GM19240 (cell line): ENCODE results near the gene MSI2.

Experiments
- DNase-seq: peaks from one replicate; pipeline ENCODE4 v3.0.0; 2011; ENCODE audit warnings: low spot score; ENCODE audit not compliant: insufficient read length

Gene MSI2

DNA sequence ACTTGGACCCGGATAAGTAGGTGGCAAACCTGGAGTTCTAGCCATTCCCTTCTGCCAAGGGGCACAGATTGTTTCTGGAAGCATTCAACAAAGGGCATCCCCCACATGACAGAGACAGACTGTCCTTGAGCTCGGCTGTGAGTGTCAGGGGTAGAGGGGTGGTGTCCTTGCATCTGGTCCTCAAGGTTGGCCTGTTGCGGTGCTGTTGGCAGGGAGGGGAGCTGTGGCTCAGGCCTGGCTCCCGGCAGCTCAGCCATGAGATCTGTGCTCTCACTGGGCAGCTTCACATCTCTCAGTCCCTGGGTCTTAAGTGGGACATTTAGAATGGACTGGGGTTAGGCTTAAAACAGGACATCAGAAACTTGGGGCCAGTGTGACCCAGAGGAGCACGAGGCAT lies 468.4 kb downstream of the MSI2 start:
- DNase-seq, result no peak

DNA sequence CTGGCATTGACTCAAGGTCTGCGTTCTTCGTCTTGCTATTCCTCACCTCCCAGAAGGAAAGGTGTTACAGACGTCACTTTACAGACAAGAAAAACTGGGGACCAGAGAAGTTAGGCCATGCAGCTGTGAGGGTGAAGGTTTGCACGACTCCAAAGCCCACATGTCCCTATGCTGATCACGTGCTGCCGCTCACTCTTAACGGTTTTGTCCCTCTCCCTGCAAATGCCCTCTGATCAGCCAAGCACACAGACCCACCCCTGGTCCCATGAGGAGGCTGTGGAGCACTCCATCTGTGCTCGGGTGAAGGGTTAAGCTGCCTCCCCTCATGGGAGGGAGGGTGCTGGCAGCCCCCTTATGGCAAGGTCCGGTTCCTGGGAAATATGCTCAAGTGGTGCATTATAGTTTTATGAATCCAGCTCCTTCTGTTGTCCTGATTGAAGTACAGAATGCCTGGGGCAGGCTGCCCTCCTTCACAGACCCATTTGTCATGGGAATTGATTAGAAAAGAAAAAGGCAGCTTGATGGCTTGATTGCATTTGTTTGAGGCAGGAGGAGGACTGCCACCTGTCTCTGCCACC lies 470.0 kb downstream of the MSI2 start:
- DNase-seq, result no peak

DNA sequence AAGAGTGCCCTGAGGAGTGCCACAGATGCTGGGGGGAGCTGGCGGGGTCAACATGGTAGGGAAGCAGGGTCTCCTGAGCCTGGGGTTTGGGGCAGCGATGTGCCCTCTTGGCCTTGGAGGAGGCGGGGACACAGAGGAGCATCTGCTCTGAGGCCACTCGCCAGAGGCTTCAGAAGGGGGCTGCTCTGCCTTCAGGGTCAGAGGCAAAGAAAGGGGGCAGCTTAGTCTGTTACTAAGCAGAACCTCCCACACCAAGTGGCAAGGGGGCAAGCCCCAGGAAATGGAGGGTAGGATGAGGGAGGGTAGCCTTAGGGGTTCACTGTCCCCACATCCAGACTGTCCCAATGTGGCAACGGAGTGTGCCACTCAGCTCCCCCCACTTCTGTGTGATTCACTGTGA lies 470.5 kb downstream of the MSI2 start:
- DNase-seq, result no peak

DNA sequence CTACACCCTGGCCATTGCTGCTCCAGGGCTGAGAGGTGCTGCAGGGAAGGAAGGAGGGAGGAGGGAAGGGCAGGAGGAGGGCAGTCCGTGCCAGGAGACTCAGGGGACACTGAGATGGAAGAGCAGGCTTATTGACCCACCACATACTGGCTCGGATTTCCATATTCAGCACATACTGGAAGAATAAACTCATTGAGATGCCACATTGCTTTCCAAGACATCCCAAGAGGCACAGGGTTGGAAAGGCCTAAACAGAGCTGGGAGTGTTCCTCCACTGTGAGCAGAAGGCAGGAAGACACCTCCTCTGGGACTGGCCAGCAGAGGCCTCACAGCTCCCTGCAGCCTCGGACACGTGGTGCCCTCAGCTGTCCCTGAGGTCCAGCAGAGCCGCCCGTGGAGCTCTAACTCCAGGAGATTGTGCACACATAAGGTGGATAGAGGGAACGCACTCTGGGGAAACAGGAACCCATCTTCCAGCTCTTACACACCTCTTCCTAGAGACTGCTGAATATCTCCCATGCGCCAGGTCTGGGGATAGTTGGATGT lies 471.4 kb downstream of the MSI2 start:
- DNase-seq, result no peak

DNA sequence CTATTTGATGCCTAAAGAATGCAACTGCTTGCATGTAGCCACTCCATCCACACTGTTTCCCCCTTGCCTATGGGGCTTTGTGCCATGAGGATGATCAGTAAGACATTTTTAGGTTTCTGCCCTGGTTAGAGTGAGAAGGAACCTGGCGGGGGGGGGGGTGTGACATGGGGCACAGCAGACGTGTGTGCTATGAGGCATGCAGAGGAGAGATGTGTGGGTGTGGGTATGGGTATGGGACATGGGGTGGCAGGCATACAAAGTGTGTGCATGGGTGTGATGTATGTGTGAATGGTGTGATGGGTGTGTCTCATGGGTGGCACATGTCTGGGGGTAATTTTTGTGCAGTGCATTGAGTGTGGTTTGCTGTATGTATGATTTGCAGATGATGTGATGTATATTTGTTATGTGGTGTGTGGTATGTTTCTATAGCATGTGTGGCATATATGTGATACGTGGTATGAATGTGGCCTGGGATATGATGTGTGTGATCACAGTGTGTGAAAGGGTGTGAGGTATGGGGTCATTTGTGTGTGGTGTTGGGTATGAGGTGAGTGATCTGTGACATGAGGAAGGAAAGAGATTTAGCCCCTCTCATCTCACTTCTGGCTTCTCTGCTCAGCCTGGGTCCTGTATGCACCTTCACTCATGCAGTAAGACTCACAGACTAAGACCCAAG lies 473.8 kb downstream of the MSI2 start:
- DNase-seq, result no peak

DNA sequence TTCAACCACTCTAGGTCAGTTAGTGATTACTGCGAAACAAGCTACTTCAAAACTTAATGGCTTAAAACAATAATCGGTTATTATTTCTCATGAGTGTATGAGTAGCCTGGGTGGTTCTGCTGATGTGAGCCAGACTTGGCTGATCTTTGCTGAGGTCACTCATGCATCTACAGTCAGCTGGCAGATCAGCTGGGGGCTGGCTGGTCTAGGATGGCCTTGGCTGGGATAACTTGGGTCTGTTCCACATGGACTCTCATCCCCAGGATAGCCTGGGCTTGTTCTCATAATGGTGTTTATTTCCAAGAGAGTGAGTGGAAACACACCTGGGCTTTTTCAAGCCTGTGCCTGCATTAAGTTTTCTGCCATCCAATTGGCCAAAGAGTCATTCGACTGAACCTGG lies 475.7 kb downstream of the MSI2 start:
- no peak for DNase-seq

DNA sequence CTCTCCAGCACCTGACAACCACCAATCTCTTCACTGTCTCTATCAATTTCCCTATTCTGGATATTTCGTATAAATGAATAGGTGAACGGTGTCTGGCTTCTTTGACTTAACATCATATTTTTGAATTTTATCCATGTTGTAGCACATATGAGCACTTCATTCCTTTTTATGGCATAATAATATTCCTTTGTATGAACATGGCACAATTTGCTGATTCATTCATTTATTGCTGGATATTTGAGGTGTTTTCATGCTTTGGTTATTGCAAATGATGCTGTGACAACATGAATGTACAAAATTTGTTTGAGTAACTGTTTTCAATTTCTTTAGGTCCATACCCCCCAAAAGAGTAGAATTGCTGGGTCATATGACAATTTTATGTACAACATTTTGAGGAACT lies 476.8 kb downstream of the MSI2 start:
- DNase-seq, result no peak
